Measurements from ENCODE around the gene ATXN2L. TPM values are rescaled to one million over a fixed set of nuclear protein-coding genes. Genes with fewer than 3 reads are reported as not detected.
A peak's percentile ranks its signal among the peaks of the same experiment; 100 is the strongest.
"Not testable (repeated sequence)": the region's sequence is repeated elsewhere in the genome, so short reads cannot be mapped to it uniquely, and the experiment has no call there.

The ATXN2L gene
- total and polyA plus RNA-seq, 2 of the 13 experiments (the other 11 are each of a cell fraction or from before 2014, with no cell fraction given) = 40.8 to 55.1 TPM

- TF ChIP-seq HMGXB4 (CRISPR knock-in tag; IDR thresholded peaks at IDR 0.05; ENCODE audit: borderline replicate concordance in 1 of 2, low read depth in 1 of 2) = peak in 1 of 2 experiments; percentile 65; a peak in 1 of 4 replicates
- 0 out of 2 replicates have a peak, but pooled peaks have one; percentile 43 for TF ChIP-seq ZNF275 (CRISPR knock-in tag; IDR thresholded peaks at IDR 0.05; ENCODE audit: borderline replicate concordance)
- 0 out of 2 replicates have a peak, but pooled peaks have one; percentile 18 for TF ChIP-seq GABPB1 (CRISPR knock-in tag; IDR thresholded peaks at IDR 0.05)
- TF ChIP-seq STAG1 (CRISPR knock-in tag; IDR thresholded peaks at IDR 0.05) = peak; percentile 81
- TF ChIP-seq ZNF574 (CRISPR knock-in tag; IDR thresholded peaks at IDR 0.05) = peak; percentile 65
- TF ChIP-seq SAP130 (CRISPR knock-in tag; IDR thresholded peaks at IDR 0.05; ENCODE audit: low read depth) = peak; percentile 56; the same call in 1 of the 2 replicates
These were observed 20.4 kb upstream of the ATXN2L start (continued) for GRCh38 chr16:28802235-28803019.

GRCh38 chr16:28807445-28808120 lies 15.2 kb upstream of the ATXN2L start:
- H3K79me2 ChIP-seq (ENCODE audit: insufficient read depth, low read length); H3K4me1 ChIP-seq (ENCODE audit: insufficient read depth, low read length); H3K4me2 ChIP-seq (ENCODE audit: low read depth, low read length); H3K27me3 ChIP-seq (ENCODE audit: control insufficient read depth in 1 of 2, insufficient read depth in 2 of 2, low read length in 2 of 2); CTCF ChIA-PET (ENCODE audit: low intra/inter-chr PET ratio, low total read pairs); intact Hi-C loops (cut with micrococcal nuclease; ENCODE audit: unreplicated experiment); H2AFZ ChIP-seq (ENCODE audit: low read length); H3K9me3 ChIP-seq (ENCODE audit: low read length); H3K36me3 ChIP-seq (replicated peaks in 1 of 2; ENCODE audit: control insufficient read depth in 1 of 2, insufficient read depth in 2 of 2, low read length in 2 of 2); BruUV-seq (replicated peaks); DNase-seq (ENCODE audit: low spot score); in situ Hi-C loops (cut with HindIII; ENCODE audit: extremely low pct_ligation_motif_present, low pct_unique_long_range_greater_than_20kb); POLR2A ChIA-PET; H3K27ac ChIP-seq (ENCODE audit: extremely low read length, insufficient read depth, low read length); H4K20me1 ChIP-seq (ENCODE audit: insufficient read depth, low read length); H3K9ac ChIP-seq (ENCODE audit: insufficient read depth, low read depth, low read length); FAIRE-seq; H3K4me3 ChIP-seq (replicated peaks in 1 of 3; ENCODE audit: insufficient read depth in 1 of 3, low read depth in 2 of 3, low read length in 3 of 3): not testable (repeated sequence)
- no CpG with 5 or more reads among the region's 11 CpGs for WGBS (ENCODE audit: low lambda C conversion rate)
- ATAC-seq = peak; percentile 51
